H9 (cell line): ENCODE results near the gene AQP12A. TPM values are rescaled to one million over a fixed set of nuclear protein-coding genes. Genes with fewer than 3 reads are reported as not detected.

Experiments
- DNase-seq: peaks from one replicate; pipeline ENCODE4 v3.0.0-alpha.2; 2017
- H2AFZ ChIP-seq: one replicate; pipeline ENCODE4 v1.6.1; 2013; ENCODE audit warnings: mild to moderate bottlenecking, low read length, control low read depth, moderate library complexity
- H2AK5ac ChIP-seq: 2 replicates; pipeline ENCODE4 v1.6.1; 2013; ENCODE audit warnings: low read length, control low read depth, mixed read lengths; ENCODE audit not compliant: insufficient read length
- H2BK120ac ChIP-seq: one replicate; pipeline ENCODE4 v1.6.1; 2013; ENCODE audit warnings: low read depth, mild to moderate bottlenecking, low read length, control low read depth, inconsistent platforms; ENCODE audit not compliant: poor library complexity, severe bottlenecking
- H2BK12ac ChIP-seq: 2 replicates; pipeline ENCODE4 v1.6.1; 2013; ENCODE audit warnings: low read length, control low read depth, mixed read lengths, low read depth; ENCODE audit not compliant: insufficient read length
- H2BK15ac ChIP-seq: 2 replicates; pipeline ENCODE4 v1.6.1; 2013; ENCODE audit warnings: low read depth, low read length, control low read depth
- H2BK20ac ChIP-seq: one replicate; pipeline ENCODE4 v1.6.1; 2013; ENCODE audit warnings: low read depth, mild to moderate bottlenecking, low read length, control low read depth, inconsistent platforms; ENCODE audit not compliant: poor library complexity, severe bottlenecking
- H2BK5ac ChIP-seq: 2 replicates; pipeline ENCODE4 v1.6.1; 2013; ENCODE audit warnings: low read length, control low read depth, mixed read lengths; ENCODE audit not compliant: insufficient read length
- H3K14ac ChIP-seq: 2 replicates; pipeline ENCODE4 v1.6.1; 2013; ENCODE audit warnings: low read length, control low read depth; ENCODE audit not compliant: insufficient read depth
- H3K18ac ChIP-seq: 2 replicates; pipeline ENCODE4 v1.6.1; 2013; ENCODE audit warnings: low read depth, mild to moderate bottlenecking, mixed read lengths, low read length, control low read depth; ENCODE audit not compliant: insufficient read length
- H3K23ac ChIP-seq: 2 replicates; pipeline ENCODE4 v1.6.1; 2013; ENCODE audit warnings: low read length, control low read depth, mixed read lengths, low read depth; ENCODE audit not compliant: insufficient read length
- H3K23me2 ChIP-seq: 2 replicates; pipeline ENCODE4 v1.6.1; 2013; ENCODE audit warnings: low read depth, mild to moderate bottlenecking, mixed read lengths, low read length, control low read depth; ENCODE audit not compliant: insufficient read length, poor library complexity, severe bottlenecking
- H3K27ac ChIP-seq: 2 replicates; pipeline ENCODE4 v1.5.1; 2013; ENCODE audit warnings: low read length, control low read depth, mixed read lengths, low read depth; ENCODE audit not compliant: insufficient read length
- H3K27me3 ChIP-seq: 2 replicates; pipeline ENCODE4 v1.6.1; 2013; ENCODE audit warnings: low read length, control low read depth, inconsistent platforms; ENCODE audit not compliant: insufficient read depth
- H3K4ac ChIP-seq: 2 replicates; pipeline ENCODE4 v1.6.1; 2013; ENCODE audit warnings: low read depth, mild to moderate bottlenecking, control low read depth, inconsistent platforms, low read length, moderate library complexity
- H3K4me1 ChIP-seq: 2 replicates; pipeline ENCODE4 v1.6.1; 2013; ENCODE audit warnings: low read length, control low read depth, inconsistent platforms; ENCODE audit not compliant: insufficient read depth
- H3K4me2 ChIP-seq: 2 replicates; pipeline ENCODE4 v1.6.1; 2013; ENCODE audit warnings: low read length, control low read depth, mixed read lengths; ENCODE audit not compliant: insufficient read length, insufficient read depth
- H3K56ac ChIP-seq: 2 replicates; pipeline ENCODE4 v1.6.1; 2013; ENCODE audit warnings: low read depth, mild to moderate bottlenecking, mixed read lengths, low read length, control low read depth; ENCODE audit not compliant: insufficient read length
- H3K79me1 ChIP-seq: 2 replicates; pipeline ENCODE4 v1.6.1; 2013; ENCODE audit warnings: low read depth, mild to moderate bottlenecking, moderate library complexity, low read length, control low read depth, inconsistent platforms; ENCODE audit not compliant: insufficient read depth, poor library complexity, severe bottlenecking
- H3K79me2 ChIP-seq: 2 replicates; pipeline ENCODE4 v1.6.1; 2013; ENCODE audit warnings: low read length, control low read depth, inconsistent platforms; ENCODE audit not compliant: insufficient read depth
- H3K9ac ChIP-seq: 2 replicates; pipeline ENCODE4 v1.6.1; 2013; ENCODE audit warnings: low read length, control low read depth, mixed read lengths; ENCODE audit not compliant: insufficient read length; ENCODE audit errors: extremely low read depth
- H3K9me3 ChIP-seq: one replicate; pipeline ENCODE4 v1.6.1; 2013; ENCODE audit warnings: low read depth, low read length, inconsistent platforms; ENCODE audit not compliant: control insufficient read depth
- H3T11ph ChIP-seq: one replicate; pipeline ENCODE4 v1.6.1; 2013; ENCODE audit warnings: mild to moderate bottlenecking, low read length, control low read depth, inconsistent platforms
- H4K20me1 ChIP-seq: one replicate; pipeline ENCODE4 v1.6.1; 2013; ENCODE audit not compliant: control insufficient read depth, insufficient read length, insufficient read depth
- H4K5ac ChIP-seq: 2 replicates; pipeline ENCODE4 v1.6.1; 2013; ENCODE audit warnings: low read depth, mild to moderate bottlenecking, mixed read lengths, low read length, control low read depth; ENCODE audit not compliant: insufficient read length
- H4K8ac ChIP-seq: replicated peaks from 2 replicates; pipeline ENCODE4 v1.6.1; 2013; ENCODE audit warnings: low read length, control low read depth, mixed read lengths, low read depth; ENCODE audit not compliant: insufficient read length
- H4K91ac ChIP-seq: 2 replicates; pipeline ENCODE4 v1.6.1; 2013; ENCODE audit warnings: low read depth, mild to moderate bottlenecking, moderate library complexity, mixed read lengths, low read length, control low read depth; ENCODE audit not compliant: insufficient read length
- H3K27ac Mint-ChIP-seq, 3 experiments: 2 replicates in 2 of 3; 3 replicates in 1 of 3; pipeline ENCODE4 v1.8.0; 2020 to 2021; ENCODE audit warnings: mixed read lengths in 3 of 3, mild to moderate bottlenecking in 1 of 3, moderate library complexity in 1 of 3
- H3K27me3 Mint-ChIP-seq: 2 replicates; pipeline ENCODE4 v1.8.0; 2021; ENCODE audit warnings: low read depth, mild to moderate bottlenecking, moderate library complexity, mixed read lengths
- H3K36me3 Mint-ChIP-seq, 3 experiments: 2 replicates in 2 of 3; 3 replicates in 1 of 3; pipeline ENCODE4 v1.8.0; 2020 to 2021; ENCODE audit warnings: low read depth in 3 of 3, mixed read lengths in 3 of 3; ENCODE audit not compliant: insufficient read depth in 1 of 3
- H3K4me1 Mint-ChIP-seq, 2 experiments: 2 replicates each; pipeline ENCODE4 v1.8.0; 2020; ENCODE audit warnings: mixed read lengths in 2 of 2
- H3K4me3 Mint-ChIP-seq, 2 experiments: 2 replicates in 1 of 2; 3 replicates in 1 of 2; pipeline ENCODE4 v1.8.0; 2020 to 2021; ENCODE audit warnings: mild to moderate bottlenecking in 2 of 2, mixed read lengths in 2 of 2, moderate library complexity in 1 of 2
- H3K9me3 Mint-ChIP-seq, 2 experiments: 2 replicates in 1 of 2; 3 replicates in 1 of 2; pipeline ENCODE4 v1.8.0; 2020; ENCODE audit warnings: mild to moderate bottlenecking in 2 of 2, mixed read lengths in 2 of 2, moderate library complexity in 1 of 2
- WGBS: extraction: QIAGEN DNeasy Blood & Tissue Kit; methylation state at CpG from one replicate; pipeline ENCODE4 v1.1.7; 2013; ENCODE audit warnings: missing lambda C conversion rate, low lambda C conversion rate, mixed read lengths; ENCODE audit not compliant: insufficient read length; ENCODE audit errors: extremely low coverage; 5-methylcytosine and 5-hydroxymethylcytosine counted together
- total RNA-seq: library from RNA; stranded (reverse); gene quantifications from 2 replicates; pipeline ENCODE4 v1.2.1, GENCODE V29; 2021
- TF ChIP-seq, protein P1 (sequence below): fragments of 200-600 bp; sonication (generic); conservative IDR thresholded peaks from 3 replicates; pipeline ENCODE4 v1.8.0; 2021; ENCODE audit warnings: antibody characterized with exemption, mild to moderate bottlenecking

AQP12A gene
- total RNA-seq, 1 experiment from 2014 or later, result not detected

DNA sequence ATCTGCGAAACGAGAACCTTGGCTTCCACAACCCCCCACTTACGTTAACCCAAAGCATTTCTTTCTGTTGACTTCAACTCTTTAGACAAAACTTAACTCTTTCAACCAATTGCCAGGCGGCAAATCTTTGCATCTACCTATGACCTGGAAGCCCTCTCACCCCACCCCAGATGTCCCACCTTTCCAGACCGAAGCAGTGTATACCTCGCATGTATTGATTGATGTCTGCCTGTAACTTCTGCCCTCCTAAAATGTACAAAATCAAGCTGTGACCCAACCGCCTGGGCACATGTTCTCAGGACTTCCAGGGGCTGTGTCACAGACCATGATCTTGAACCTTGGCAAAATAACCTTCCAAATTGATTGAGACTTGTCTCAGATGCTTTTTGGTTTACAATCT is 21.3 kb upstream of the AQP12A start:
- Histone ChIP-seq H2AFZ (no peak overlapping the region), H3K27me3 (no peaks in the 10 kb centered on the region), H2BK5ac (no peak overlapping the region), H3K9me3 (no peaks in the 10 kb centered on the region), H3K9ac (no peak overlapping the region), H3K79me2 (no peaks in the 10 kb centered on the region), H2AK5ac (no peak overlapping the region), H4K5ac (no peak overlapping the region), H3K79me1 (no peaks in the 10 kb centered on the region), H3T11ph (no peak overlapping the region), H4K8ac (no peak overlapping the region), H3K4me2 (no peak overlapping the region), H3K14ac (no peak overlapping the region), H2BK15ac (no peak overlapping the region), H3K56ac (no peak overlapping the region), H3K18ac (no peak overlapping the region), H2BK20ac (no peak overlapping the region), H2BK120ac (no peak overlapping the region), H3K4ac (no peak overlapping the region), H3K23me2 (no peaks in the 10 kb centered on the region), H3K27ac (no peak overlapping the region), H2BK12ac (no peak overlapping the region), H3K23ac (no peak overlapping the region), H4K91ac (no peak overlapping the region), H4K20me1 (no peaks in the 10 kb centered on the region), H3K4me1 (no peaks in the 10 kb centered on the region)
- no CpG with 5 or more reads among the region's 7 CpGs for WGBS
- DNase-seq, result no peak
- Mint-ChIP-seq H3K27ac (no peak overlapping the region; a peak in 1 of 7 replicates), H3K4me1 (peaks cover 0 to 4% of the 10 kb centered on the region in 2 experiments; a peak in 2 of 4 replicates), H3K27me3 (peaks cover 33% of the 10 kb centered on the region), H3K9me3 (no peaks in the 10 kb centered on the region), H3K36me3 (no peaks in the 10 kb centered on the region), H3K4me3 (no peak overlapping the region)
- TF ChIP-seq, protein P1, sequence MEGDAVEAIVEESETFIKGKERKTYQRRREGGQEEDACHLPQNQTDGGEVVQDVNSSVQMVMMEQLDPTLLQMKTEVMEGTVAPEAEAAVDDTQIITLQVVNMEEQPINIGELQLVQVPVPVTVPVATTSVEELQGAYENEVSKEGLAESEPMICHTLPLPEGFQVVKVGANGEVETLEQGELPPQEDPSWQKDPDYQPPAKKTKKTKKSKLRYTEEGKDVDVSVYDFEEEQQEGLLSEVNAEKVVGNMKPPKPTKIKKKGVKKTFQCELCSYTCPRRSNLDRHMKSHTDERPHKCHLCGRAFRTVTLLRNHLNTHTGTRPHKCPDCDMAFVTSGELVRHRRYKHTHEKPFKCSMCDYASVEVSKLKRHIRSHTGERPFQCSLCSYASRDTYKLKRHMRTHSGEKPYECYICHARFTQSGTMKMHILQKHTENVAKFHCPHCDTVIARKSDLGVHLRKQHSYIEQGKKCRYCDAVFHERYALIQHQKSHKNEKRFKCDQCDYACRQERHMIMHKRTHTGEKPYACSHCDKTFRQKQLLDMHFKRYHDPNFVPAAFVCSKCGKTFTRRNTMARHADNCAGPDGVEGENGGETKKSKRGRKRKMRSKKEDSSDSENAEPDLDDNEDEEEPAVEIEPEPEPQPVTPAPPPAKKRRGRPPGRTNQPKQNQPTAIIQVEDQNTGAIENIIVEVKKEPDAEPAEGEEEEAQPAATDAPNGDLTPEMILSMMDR, result no peak
